GM12875 (cell line): ENCODE results near the gene SPIRE1.

Experiments used
- H3K4me3 ChIP-seq: one replicate; pipeline ENCODE4 v1.5.1; 2011; ENCODE audit warnings: low read depth, low read length, control low read depth
- TF ChIP-seq, protein P1 (sequence below): IDR thresholded peaks from 2 replicates; pipeline ENCODE4 v1.5.1; 2011; ENCODE audit warnings: low read depth, mild to moderate bottlenecking, control low read depth, inconsistent platforms, low read length, moderate library complexity, borderline replicate concordance; ENCODE audit not compliant: insufficient read depth

Gene SPIRE1

DNA sequence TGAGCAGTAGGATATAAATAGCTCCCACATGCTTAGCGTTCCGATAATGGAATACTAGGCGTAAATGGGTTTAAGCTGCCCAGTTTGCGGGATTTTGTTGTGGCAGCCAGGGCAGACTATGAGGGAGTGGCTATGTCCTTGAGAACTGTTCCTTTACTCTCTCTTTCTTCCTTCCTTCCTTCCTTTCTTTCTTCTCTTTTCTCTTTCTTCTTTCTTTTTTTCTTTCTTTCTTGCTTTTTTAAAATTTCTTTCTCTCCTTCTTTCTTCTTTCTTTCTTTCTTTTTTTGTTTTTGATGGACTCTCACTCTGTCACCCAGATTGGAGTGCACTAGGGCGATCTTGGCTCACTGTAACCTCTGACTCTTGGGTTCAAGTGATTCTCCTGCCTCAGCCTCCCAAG lies 259.3 kb downstream of the SPIRE1 start:
- no peak overlapping the region for H3K4me3 ChIP-seq
- TF ChIP-seq, protein P1, sequence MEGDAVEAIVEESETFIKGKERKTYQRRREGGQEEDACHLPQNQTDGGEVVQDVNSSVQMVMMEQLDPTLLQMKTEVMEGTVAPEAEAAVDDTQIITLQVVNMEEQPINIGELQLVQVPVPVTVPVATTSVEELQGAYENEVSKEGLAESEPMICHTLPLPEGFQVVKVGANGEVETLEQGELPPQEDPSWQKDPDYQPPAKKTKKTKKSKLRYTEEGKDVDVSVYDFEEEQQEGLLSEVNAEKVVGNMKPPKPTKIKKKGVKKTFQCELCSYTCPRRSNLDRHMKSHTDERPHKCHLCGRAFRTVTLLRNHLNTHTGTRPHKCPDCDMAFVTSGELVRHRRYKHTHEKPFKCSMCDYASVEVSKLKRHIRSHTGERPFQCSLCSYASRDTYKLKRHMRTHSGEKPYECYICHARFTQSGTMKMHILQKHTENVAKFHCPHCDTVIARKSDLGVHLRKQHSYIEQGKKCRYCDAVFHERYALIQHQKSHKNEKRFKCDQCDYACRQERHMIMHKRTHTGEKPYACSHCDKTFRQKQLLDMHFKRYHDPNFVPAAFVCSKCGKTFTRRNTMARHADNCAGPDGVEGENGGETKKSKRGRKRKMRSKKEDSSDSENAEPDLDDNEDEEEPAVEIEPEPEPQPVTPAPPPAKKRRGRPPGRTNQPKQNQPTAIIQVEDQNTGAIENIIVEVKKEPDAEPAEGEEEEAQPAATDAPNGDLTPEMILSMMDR: no peak

DNA sequence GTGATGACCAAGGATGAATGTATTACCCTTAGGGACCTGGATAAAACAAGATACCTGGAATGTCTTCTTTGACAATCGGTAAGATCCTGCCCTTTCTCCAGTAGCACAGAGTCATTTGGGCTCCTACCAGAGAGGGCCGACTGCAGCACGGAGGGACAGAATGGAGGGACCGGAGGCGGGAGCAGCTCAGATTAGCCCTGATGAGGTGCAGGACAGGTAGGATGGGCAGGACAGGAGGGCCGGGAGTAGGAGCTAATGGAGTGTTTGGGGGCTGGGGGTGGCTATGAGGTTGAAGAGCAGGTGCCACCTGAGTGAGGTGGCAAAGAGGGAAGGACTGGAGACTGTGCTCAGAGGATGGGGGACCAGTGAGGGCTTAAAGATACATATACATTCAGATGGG lies 260.1 kb downstream of the SPIRE1 start:
- H3K4me3 ChIP-seq: no peak overlapping the region
- TF ChIP-seq, protein P1: no peak

DNA sequence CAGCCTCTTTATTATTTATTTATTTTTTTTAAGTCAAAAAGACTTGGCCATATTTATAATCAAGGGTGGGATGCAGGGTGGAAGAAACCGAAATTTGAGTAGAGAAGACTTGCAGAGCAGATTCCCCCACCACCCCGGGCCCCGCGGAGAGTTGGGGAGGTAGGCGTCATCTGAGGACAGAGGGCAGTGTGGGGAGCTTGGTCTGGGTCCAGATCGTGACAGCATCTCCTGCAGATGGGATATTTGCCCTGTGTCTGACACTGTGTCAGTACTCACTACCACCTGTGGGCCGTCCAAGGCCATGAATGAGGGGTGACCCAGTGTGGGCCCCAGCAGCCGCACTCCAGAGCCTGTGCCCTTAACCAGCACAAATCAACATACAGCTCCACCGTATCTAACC lies 260.7 kb downstream of the SPIRE1 start:
- TF ChIP-seq, protein P1: no peak
- no peak overlapping the region for H3K4me3 ChIP-seq
